SK-MEL-5 (cell line): ENCODE measurements around the gene RPUSD1. TPM values are rescaled to one million over a fixed set of nuclear protein-coding genes. Genes with fewer than 3 reads are reported as not detected.
"Not testable (repeated sequence)": the region's sequence is repeated elsewhere in the genome, so short reads cannot be mapped to it uniquely, and the experiment has no call there.

Source experiments
- DNase-seq: peaks from one replicate; pipeline ENCODE4 v3.0.0-alpha.2; 2016; ENCODE audit warnings: low read depth, low spot score
- in situ Hi-C: cut with HindIII; loops from 2 replicates; pipeline ENCODE4 v1.10.0; 2016; ENCODE audit warnings: low sequenced_read_pairs, high pct_unique_total_duplicates, low pct_unique_long_range_greater_than_20kb
- small RNA-seq, 2 experiments: library from RNA; depleted of rRNA; stranded (forward); fragments of <200 nt; gene quantifications; one replicate each; pipeline ENCODE3, GENCODE V24; 2014
- total RNA-seq: library from RNA; depleted of rRNA; stranded (reverse); fragments of >200 nt; shearing (Covaris generic); gene quantifications from 2 replicates; pipeline ENCODE4 v1.2.3, GENCODE V29; 2014; rRNA removed

Gene RPUSD1
- total RNA-seq, 1 experiment from 2014 or later, result 32.6 TPM

- DNase-seq, result no peak
- in situ Hi-C loops, result no loop called here
Measured at GRCh38 chr16:746637-747036, 41.5 kb downstream of the RPUSD1 start.

- DNase-seq, result peak; percentile 35
Measured at GRCh38 chr16:745739-746138, 42.4 kb downstream of the RPUSD1 start.

GRCh38 chr16:743794-744500 lies 44.2 kb downstream of the RPUSD1 start:
- DNase-seq, result no peak
- in situ Hi-C loops, result no loop called here

More at GRCh38 chr16:745739-746138, 42.4 kb downstream of the RPUSD1 start:
- in situ Hi-C loops, result no loop called here

- DNase-seq, in situ Hi-C loops: not testable (repeated sequence)
Measured at GRCh38 chr16:742894-743293, 45.3 kb downstream of the RPUSD1 start.

- in situ Hi-C loops, result no loop called here
- no peak for DNase-seq
Measured at GRCh38 chr16:741986-742629, 46.1 kb downstream of the RPUSD1 start.

GRCh38 chr16:740764-741505 lies 47.2 kb downstream of the RPUSD1 start, which contains the start of gene CIAO3:
TSS of gene CIAO3 (minus strand) at chr16:740997. CDS start at chr16:740985, 12 bp downstream.
- DNase-seq, result peak; percentile 79
- in situ Hi-C loops, result no loop called here

- no peak for DNase-seq
- in situ Hi-C loops, result no loop called here
Measured at GRCh38 chr16:740459-740763, 47.8 kb downstream of the RPUSD1 start.

GRCh38 chr16:739560-740458 lies 48.4 kb downstream of the RPUSD1 start:
- no peak for DNase-seq
- in situ Hi-C loops, result no loop called here

- in situ Hi-C loops, result no loop called here
- no peak for DNase-seq
Measured at GRCh38 chr16:736936-737481, 51.2 kb downstream of the RPUSD1 start.

GRCh38 chr16:735982-736453 lies 52.2 kb downstream of the RPUSD1 start:
- no peak for DNase-seq
- in situ Hi-C loops, result no loop called here

GRCh38 chr16:734981-735881 lies 53.0 kb downstream of the RPUSD1 start:
- no peak for DNase-seq
- in situ Hi-C loops, result no loop called here

Small RNA genes lying within 50 kb of the gene (small RNA-seq; reads per million reads assigned to genes)
- gene MIR662, result 0 reads per million in 2 experiments

Other genes starting within 250 kb of the RPUSD1 start
- not detected in 2 replicates for gene PRR35, start 228.0 kb downstream of the RPUSD1 start, total RNA-seq
- gene NHLRC4, start 221.4 kb downstream of the RPUSD1 start, total RNA-seq, result 0.56 and 1.1 TPM in 2 replicates
- 24.5 and 24.7 TPM in 2 replicates for gene PIGQ, start 218.4 kb downstream of the RPUSD1 start, total RNA-seq
- gene RAB40C, start 198.3 kb downstream of the RPUSD1 start, total RNA-seq, result 9.3 and 9.6 TPM in 2 replicates
- gene WFIKKN1, start 157.4 kb downstream of the RPUSD1 start, total RNA-seq, result 0.05 TPM in 2 replicates
- 54.3 and 57.4 TPM in 2 replicates for gene METTL26, start 152.1 kb downstream of the RPUSD1 start, total RNA-seq
- 34.4 and 37.8 TPM in 2 replicates for gene MCRIP2, start 146.6 kb downstream of the RPUSD1 start, total RNA-seq
- 10.3 and 12.4 TPM in 2 replicates for gene WDR90, start 139.0 kb downstream of the RPUSD1 start, total RNA-seq
- 39.7 and 42.7 TPM in 2 replicates for gene RHOT2, start 120.2 kb downstream of the RPUSD1 start, total RNA-seq
- gene RHBDL1, start 112.7 kb downstream of the RPUSD1 start, total RNA-seq, result 0.19 and 0.34 TPM in 2 replicates
- 112 and 126 TPM in 2 replicates for gene STUB1, start 108.0 kb downstream of the RPUSD1 start, total RNA-seq
- 44.7 and 52.0 TPM in 2 replicates for gene JMJD8, start 104.0 kb downstream of the RPUSD1 start, total RNA-seq
- 1.6 and 2.3 TPM in 2 replicates for gene WDR24, start 98.0 kb downstream of the RPUSD1 start, total RNA-seq
- gene FBXL16, start 82.6 kb downstream of the RPUSD1 start, total RNA-seq, result 6.6 and 7.3 TPM in 2 replicates
- gene METRN, start 73.3 kb downstream of the RPUSD1 start, total RNA-seq, result 133 and 138 TPM in 2 replicates
- gene ANTKMT, start 67.2 kb downstream of the RPUSD1 start, total RNA-seq, result 18.6 and 18.7 TPM in 2 replicates
- 17.7 and 18.1 TPM in 2 replicates for gene CCDC78, start 61.9 kb downstream of the RPUSD1 start, total RNA-seq
- 17.9 and 23.3 TPM in 2 replicates for gene HAGHL, start 61.3 kb downstream of the RPUSD1 start, total RNA-seq
- gene CIAO3, start 47.4 kb downstream of the RPUSD1 start, total RNA-seq, result 28.6 and 34.3 TPM in 2 replicates
- gene MSLN, start 27.6 kb downstream of the RPUSD1 start, total RNA-seq, result not detected in 2 replicates
- gene CHTF18, start 239 bp upstream of the RPUSD1 start, total RNA-seq, result 6.6 and 7.6 TPM in 2 replicates
- gene GNG13, start 12.4 kb upstream of the RPUSD1 start, total RNA-seq, result not detected in 2 replicates
- gene LMF1, start 182.6 kb upstream of the RPUSD1 start, total RNA-seq, result 10.9 and 15.5 TPM in 2 replicates
- gene SOX8, start 193.4 kb upstream of the RPUSD1 start, total RNA-seq, result 14.8 and 16.7 TPM in 2 replicates